NCI-H2196 (cell line): ENCODE results near the gene CCDC61.
A peak's percentile ranks its signal among the peaks of the same experiment; 100 is the strongest.

Source experiments
- DNase-seq: peaks from one replicate; lab custom pipeline; 2025; ENCODE audit not compliant: unreplicated experiment; lab: John Stamatoyannopoulos, UW

The CCDC61 gene, protein sequence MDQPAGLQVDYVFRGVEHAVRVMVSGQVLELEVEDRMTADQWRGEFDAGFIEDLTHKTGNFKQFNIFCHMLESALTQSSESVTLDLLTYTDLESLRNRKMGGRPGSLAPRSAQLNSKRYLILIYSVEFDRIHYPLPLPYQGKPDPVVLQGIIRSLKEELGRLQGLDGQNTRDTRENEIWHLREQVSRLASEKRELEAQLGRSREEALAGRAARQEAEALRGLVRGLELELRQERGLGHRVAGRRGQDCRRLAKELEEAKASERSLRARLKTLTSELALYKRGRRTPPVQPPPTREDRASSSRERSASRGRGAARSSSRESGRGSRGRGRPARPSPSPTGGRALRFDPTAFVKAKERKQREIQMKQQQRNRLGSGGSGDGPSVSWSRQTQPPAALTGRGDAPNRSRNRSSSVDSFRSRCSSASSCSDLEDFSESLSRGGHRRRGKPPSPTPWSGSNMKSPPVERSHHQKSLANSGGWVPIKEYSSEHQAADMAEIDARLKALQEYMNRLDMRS

DNA sequence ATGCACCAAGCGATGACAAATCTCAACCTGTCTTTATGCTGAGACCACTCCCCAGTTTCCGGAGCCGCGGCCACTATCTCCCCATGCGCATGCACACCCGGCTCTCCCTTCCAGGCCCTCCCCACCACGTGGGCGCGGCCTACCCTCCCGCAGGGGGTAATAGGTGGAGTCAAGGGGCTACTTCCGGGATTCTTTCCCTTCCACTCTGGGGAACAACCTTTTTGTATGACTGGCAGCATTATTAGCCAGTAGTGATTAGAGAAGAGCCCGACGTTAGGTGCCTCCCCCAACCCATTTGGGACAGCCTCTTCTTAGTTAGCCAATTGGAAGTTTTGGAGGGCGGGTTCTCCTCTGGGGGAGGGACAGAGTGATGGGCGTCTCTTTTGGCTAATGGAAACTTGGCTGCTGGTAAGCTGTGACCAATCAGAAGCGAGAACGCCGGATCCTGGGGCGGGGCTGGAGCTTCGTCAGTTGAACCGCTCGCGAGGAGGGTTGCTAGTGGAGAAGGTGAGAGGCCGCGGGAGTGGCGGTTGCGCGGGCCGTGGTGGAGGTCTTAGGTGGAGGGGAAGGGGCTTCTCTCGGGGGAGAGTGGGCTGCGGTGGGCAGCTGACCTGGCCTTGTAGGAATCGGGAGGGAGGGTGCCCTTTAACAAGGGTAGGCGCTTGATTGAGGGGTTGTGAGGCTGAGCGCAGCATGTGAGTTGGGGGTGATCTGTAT, at the start of gene CCDC61:
Gene CCDC61, plus strand, starts transcription at position 470 of the 717 bp plus-strand sequence. CDS start 7,552 bp downstream, outside the sequence.
- DNase-seq, result peak; percentile 99

DNA sequence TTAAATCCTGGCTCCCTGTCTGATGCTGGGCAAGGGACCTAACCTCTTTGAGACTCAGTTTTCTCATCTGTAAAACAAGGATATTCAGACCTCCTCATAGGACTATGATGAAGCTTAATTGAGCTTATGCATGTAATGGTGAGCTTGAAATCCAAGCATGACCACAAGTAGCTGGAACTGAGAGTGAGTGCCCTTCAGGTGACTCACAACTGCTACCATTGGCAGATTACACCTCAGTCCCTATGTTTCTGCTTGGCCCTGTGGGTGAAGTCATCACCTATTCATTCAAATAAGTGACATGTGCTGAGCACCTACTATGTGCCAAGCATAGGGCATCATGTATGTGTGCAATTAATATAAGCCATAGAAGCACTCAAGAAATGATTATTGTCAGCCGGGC, 47.3 kb upstream of the CCDC61 start:
- no peak for DNase-seq

DNA sequence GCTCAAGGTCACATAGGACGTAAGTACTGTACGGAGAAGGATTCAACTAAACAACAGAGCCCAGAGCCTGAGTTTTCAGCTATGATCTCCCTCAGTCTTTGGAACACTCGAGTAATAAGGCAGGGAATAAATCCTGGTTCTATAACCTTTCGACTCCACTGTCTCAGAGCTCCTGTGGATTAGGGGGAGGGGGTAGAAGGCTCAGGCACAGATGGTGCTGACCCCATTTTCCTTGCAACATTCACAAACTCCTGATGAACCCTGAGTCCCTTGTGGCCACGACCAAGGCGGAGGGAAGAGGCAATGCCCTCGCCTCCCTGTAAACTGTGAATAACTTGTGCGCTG, 43.0 kb upstream of the CCDC61 start:
- no peak for DNase-seq

DNA sequence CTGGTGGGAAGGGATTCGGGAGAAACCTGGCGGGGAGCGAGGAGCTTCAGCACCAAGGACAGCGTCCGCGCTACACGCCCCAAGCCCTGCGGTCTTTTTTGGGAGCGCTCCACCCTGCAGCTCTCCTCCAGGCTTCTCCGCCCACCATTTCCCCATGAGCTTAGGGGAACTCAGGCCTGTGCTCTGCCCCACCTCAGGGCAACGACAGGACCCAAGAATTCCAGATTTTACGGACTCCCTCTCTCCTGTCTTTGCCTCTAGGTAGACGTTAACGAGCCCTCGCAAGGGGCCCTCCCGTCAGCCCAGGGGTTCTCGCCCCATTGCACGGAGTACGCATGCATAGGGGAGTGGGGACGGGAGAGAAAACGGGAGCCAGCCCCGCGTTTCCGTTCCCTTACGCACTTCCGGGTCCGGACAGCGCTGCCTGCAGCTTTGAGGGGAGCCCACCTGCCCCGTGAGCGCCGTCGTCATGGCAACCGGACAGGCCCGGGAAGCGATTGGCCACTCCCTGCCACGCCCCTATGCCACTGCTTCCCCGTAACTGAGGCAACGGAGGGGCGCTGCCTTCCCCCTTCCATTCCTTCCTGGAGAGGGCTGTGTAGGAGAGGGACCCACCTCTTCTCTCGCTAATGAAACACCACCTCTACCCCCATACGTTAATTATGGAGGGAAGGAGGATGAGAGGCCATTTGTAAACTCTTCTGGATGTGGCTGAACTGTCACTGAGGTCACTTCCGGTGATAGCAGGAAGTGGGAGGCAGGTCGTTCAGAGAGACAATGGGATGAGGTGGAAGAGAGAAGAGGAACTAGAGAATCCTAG, 42.4 kb upstream of the CCDC61 start:
- no peak for DNase-seq

DNA sequence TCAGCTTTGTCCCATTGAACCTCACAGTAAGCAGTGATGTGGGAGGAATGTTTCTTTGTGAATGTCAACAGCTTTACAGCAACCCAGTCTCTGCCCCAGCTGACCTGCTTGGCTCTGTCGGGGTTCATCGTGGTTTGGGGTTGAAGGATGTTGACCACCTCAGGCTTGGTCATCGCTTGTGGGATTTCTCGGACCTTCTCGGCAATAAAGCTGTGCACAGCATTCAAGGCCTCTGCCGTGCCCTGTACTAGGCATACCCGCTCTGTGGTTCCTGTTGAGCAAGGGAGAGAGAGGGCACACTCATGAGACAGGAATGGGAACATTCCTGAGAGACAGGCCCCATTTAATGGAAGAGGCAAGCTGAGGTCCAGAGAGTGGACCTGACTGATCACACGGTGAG, 41.6 kb upstream of the CCDC61 start:
- DNase-seq, result no peak

DNA sequence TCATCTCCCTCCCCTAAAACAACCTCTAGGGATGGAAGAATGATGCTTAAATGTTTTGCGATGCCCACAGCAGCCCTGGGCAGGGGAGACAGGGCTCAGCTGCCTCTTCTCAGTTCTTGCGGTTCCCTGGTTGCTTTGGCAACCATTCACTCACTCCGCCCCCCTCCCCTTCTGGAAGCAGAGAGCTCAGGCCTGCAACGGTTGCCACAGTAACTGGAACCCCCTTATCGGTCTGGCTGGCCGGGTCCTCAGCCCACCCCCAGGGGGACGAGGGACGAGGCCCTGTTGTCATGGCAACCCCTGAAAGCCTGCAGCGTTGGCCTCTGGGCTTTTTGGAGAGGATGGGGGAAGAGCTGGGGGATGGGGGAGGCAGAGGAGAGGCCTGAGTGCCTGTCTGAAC, 41.1 kb upstream of the CCDC61 start:
- DNase-seq, result no peak

DNA sequence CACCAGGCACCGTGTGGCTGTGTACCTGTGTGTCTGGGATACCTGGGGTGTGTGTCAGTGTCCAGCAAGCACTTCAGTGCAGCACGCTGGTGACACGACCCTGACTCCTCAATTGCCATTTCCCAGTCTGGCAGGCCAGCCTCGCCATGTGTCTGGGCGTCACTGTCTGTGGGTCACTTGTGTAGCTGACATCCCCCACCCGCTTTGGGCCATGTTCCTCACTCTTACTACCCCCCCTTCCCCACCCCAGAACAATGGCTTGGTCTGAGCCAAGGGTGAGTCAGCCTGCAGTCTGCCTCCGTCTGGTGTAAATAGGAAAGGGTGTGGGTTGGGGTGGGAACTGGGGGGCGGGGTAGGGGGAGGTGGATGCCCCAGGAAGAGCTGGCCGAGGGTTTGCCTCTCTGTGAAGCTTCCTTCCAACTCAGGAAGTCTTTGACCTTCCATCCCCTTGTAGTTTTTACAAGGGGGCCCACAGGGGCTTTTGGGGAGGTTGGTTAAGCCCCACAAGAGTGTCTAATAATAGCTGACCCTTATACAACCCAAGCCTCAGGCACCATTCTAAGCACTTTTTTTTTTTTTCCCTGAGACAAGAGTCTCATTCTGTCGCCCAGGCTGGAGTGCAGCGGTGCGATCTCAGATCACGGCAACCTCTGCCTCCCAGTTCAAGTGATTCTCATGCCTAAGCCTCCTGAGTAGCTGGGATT, 39.2 kb upstream of the CCDC61 start:
- DNase-seq, result no peak

DNA sequence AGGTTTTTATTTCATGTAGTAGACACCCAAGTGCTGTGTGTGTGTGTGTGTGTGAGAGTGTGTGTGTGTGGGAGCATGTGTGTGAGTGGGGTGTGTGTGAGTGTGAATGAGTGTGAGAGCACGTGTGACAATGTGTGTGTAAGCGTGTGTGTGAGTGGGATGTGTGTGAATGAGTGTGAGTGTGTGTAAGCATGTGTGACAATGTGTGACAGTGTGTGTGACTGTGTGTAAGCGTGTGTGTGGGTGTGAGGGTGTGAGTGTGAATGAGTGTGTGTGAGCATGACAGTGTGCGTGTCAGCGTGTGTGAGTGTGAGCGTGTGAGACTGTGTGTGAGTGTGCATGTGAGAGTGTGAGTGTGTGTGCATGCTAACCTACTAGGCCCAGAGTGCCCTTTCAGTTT, 36.9 kb upstream of the CCDC61 start:
- DNase-seq, result no peak

DNA sequence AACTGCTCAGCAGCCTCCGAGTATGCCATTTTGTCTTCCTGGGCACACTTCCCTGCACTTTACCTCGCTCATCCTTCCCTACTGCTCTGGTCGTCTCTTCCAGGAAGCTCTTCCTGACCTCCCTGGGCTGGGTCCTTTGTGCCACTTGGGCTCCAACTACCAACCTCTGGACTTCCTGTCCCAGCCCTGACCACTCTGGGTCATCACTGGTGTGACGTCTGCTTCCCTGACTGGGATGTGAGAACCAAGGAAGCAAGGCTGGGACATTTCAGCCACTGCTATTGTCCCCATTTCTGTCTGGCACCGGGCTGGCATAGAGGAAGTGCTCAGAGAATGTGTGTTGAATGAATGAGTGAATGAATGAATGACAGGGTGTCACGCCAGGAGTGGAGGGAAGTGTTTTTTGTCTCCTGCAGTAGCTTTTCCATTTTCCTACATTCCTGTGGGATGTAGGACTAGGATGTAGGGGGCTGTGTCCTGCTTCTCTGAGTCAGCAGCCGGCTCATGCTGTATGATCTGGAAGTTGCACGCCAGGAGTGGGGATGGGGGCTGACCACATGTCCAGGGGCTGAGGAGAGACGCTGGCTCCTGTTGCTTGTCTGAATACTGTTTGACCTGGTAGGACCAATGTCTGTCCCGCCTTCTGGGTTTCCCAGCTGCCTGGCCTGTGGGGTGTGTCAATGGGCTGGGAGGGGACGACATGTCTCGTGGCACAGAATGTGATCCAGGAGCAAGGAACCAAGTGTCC, 36.3 kb upstream of the CCDC61 start:
- no peak for DNase-seq

DNA sequence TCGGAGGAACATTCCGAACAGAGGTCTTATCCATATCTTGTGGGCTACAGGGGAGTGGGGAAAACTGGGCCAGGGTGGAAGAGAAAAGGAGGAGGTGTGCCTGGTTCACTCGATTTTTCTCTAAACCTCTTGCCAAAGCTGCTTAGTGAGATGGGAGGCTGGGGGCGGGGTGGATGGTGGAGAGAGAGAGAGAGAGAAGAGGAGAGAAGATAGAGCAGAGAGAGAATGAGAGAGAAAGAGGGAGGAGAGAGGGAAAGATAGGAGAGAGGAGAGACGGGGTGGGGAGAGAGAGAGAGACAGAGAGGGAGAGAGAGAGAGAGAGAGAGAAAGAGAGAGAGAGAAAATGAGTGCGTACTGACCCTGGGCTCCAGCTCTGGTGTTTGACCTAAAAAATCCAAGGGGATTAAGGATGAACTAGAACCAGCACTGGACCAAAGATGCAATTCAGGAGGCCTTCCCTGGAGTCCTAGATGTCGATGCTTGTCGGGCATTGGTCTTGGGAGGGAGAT, 35.7 kb upstream of the CCDC61 start:
- DNase-seq, result no peak

DNA sequence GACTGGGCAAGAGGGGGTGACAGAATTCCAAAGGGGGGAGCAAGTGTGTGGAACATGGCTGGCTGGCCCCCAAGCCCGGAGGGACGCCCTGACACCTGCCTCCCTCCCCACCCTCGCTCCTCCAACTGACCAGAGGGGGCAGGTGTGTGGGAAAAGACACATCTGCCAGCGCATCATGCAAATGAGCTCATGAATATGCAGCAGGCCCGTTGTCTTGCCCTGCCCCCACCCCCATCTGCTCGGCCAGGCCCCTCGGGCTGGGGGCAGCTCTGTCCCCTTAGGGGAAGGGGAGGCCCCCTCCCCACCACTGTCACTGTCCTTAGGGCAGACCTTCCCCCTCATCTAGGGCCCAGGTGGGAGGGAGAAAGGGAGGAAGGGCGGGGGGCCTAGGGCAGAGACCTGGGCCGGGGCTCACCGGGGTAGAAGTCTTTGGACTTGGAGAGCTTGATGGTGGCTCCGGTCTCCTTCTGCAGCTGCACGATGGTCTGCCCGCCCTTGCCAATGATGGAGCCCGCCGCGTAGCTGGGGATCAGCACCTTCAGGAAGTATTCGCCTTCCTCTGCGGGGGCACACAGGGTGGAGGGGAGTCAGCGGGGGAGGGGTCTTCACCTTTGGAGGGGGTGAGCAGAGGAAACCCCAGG, 34.6 kb upstream of the CCDC61 start:
- peak; percentile 51 for DNase-seq

DNA sequence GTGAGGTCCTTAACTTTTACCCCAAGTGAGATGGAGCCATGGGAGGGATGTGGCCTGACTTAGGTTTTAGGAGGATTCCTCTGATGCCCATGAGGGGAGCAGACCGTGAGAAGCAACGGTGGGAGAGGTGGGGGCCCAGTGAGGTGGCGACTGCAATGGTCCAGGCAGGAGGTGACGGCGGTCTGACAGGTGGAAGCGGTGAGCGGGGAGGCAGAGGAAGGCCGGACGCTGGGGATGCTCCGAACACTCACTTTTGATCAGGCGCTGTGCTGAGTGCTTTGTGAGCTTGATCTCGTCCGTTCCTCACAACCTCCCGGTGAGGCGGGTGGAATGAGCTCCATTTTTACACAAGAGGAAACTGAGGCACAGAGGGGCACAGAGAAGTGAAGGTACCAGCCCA, 33.2 kb upstream of the CCDC61 start:
- DNase-seq, result no peak

DNA sequence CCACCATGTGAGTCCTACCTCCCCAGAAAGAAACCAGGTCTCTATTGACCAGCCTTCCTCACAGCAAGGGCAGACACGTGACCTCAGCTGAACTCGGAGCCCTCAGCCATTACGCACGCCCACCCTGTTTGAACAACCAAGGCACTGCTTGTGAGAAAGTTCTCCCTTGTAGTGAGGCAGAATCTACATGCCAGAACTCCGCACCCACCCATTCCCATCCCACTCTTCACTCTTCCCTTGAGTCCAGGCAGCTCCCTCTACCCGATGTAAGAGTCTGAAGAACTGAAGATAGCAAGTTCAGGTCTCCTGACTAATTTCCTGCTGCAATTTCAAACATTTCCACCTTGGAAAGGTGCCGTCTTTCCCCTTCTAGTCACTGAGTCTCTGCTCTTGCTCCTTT, 28.0 kb upstream of the CCDC61 start:
- DNase-seq, result no peak

DNA sequence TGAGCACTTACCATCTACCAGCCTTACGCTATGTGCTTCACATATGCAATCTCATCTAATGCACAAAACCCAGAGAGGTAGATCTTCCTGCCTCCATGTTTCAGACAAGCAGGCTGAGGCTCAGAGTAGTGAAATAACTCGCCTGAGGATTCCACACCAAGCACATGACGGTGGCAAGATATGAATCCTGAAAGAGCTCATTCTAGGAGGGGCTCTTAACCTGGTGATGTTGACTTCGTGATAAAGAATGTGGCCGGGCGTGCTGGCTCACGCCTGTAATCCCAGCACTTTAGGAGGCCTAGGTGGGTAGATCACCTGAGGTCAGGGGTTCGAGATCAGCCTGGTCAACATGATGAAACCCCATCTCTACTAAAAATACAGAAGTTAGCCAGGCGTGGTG, 26.6 kb upstream of the CCDC61 start:
- no peak for DNase-seq

DNA sequence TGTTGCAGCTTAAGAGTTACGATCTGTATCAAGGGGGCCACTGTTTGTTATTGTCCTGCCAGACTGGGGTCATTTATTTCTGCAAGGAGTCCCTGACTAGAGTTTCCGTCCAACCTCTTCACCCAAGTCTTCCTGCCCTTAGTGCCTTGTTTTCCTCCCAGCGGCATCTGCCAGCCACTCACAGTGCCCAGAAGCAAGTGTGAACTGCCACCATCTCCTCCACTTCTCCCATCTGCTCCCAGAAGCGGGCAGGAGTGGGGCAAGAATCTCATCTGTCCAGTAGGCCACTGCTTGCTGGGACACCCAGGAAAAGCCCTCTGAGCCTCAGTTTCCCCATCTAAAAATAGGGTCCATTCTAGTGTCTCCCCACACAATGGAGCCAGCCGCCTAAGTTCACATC, 25.6 kb upstream of the CCDC61 start:
- no peak for DNase-seq

DNA sequence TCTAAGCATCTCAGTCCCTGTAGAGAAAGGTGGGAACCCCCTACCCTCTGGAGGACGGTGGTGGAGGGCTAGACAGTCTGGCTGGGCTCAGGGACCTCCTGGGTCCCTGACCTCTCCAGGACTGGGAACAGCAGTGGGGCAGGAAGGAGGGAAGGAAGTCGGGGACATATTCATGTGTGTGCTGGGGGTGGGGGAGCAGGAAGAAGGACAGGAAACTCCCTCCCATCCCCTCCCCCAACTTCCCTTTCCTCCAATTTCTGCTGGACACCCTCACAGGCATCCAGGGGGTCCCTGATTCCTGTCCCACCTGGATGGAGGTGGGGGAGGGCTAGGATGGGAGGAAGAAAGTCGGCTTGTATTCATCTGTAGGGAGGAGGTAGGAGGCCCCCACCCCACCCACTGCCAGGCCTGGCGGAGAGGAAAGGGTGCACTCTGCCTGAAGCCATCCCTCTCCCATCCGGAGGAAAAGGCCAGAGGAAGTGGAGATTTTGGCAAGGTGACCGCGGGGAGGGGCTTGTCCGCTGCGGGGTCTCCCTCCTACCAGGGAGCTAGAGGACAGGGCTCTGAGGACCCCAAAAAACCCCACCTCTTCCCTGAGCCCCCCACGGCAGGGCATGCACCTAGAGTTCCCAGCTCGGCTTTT, 23.9 kb upstream of the CCDC61 start:
- no peak for DNase-seq

DNA sequence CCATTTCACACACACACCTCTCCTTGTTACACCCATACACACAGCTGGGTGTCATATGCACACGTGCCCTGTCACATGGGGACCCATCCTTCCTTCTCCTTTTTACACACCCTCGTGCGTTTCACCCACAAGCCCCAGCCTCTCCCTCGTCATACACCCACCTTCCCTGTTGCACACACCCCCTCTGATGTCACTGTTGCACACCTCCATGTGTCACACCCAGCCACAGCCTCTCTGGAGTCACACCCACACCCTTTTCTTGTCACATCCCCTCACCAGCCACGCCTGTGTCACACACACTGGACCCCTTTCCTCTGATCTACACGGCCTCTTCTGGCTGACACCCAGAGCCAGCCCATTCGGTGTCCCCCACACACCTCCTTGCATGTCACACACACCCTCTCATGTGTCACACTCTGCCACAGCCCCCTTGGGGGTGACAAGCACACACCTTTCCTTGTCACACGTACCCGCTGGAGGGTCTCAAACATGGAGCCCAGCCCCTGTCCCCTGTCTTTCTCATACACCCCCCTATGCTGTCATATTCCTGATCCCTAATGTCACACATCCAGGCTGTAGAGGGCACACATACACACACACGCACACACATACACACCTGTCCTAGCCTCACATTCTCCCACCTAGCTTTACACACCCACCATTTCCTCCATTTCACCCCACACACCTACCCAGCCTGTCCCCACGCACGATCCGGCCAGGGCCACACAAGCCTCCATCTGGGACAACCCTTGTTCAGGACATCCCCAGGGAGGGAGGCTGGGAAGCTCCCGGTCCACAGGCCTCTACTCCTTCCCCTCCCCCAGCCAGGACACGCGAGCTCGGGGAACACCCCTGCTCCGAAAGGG, 23.0 kb upstream of the CCDC61 start:
- no peak for DNase-seq

DNA sequence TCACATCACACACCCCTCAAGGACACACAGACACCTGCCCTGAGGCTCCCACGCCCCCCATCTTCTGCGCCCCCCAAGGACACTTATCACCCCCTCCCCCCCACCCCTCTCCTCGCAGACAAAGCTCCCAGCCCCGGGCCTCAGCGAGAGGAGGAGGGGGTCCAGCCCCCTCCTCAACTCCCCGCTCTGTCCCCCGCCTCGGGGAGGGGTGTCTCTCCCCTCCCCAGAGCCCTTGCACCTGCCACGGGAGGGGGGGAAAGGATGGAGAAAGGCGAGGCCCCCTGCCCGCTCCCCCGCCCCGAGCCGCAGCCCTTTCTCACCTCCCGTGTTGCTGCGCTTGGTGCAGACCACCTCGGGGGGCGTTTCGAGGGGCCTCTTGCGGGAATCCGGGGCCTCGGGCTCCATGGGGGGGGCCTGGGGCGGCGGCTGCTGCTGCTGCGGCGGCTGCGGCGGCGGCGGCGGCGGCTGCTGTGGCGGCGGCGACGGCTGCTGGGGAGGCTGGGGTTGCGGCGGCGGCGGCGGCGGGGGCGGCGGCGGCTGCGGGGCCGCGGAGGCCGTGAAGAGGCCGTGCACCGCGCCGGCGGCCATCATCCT, 22.2 kb upstream of the CCDC61 start:
- no peak for DNase-seq
